Uterus (tissue), 2 donors: ENCODE results near the gene WHAMM.

Experiments used
- CTCF ChIP-seq, 4 experiments: fragments of 200-600 bp in 2 of 4; fragments of 450-650 bp in 2 of 4; sonication (generic) in 2 of 4; IDR thresholded peaks; one replicate each; pipeline ENCODE4 v1.5.1; 2016 to 2019; ENCODE audit warnings: antibody characterized with exemption in 4 of 4, mild to moderate bottlenecking in 2 of 4, moderate library complexity in 1 of 4
- POLR2A ChIP-seq, 2 donors: fragments of 450-650 bp; IDR thresholded peaks; one replicate each; pipeline ENCODE4 v1.6.1; 2016; ENCODE audit warnings: antibody characterized with exemption in 2 of 2, mild to moderate bottlenecking in 1 of 2, moderate library complexity in 1 of 2

DNA sequence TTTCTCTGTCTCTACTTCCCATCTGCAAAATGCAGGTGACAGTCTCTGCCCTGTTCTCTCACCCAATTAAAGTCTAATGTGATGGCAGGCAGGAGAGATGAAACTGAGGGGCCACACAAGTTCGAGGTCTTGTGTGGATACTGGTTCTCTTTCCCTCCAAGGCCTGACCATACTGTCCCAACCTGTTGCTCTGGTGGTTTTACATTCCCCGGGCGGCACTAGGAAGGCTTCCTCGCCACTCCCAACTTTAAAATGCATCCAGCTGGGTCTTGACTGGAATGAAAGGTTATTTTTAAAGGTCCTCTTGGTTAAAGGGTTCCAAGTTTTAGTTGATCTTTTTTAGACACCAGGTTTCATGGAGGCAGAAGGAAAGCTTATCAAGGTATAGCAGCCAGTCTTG is 37.2 kb downstream of the WHAMM start:
- TF ChIP-seq CTCF (IDR thresholded peaks at IDR 0.05) = no peak
- TF ChIP-seq POLR2A (IDR thresholded peaks at IDR 0.05) = no peak
